DOHH2 (cell line): Measurements from ENCODE around the gene ABI1.

Experiments
- EZH2phosphoT487 ChIP-seq: fragments of 200-600 bp; sonication (generic); IDR thresholded peaks from 2 replicates; pipeline ENCODE4 v1.6.1; 2017; ENCODE audit warnings: borderline replicate concordance, mild to moderate bottlenecking, antibody characterized with exemption, low read length, moderate library complexity, mixed read lengths
- TF ChIP-seq, protein P1 (sequence below): fragments of 200-600 bp; sonication (generic); IDR thresholded peaks from one replicate; pipeline ENCODE4 v1.5.1; 2014; ENCODE audit warnings: antibody characterized with exemption, mild to moderate bottlenecking, low read depth, low read length; ENCODE audit not compliant: poor library complexity, severe bottlenecking

DNA sequence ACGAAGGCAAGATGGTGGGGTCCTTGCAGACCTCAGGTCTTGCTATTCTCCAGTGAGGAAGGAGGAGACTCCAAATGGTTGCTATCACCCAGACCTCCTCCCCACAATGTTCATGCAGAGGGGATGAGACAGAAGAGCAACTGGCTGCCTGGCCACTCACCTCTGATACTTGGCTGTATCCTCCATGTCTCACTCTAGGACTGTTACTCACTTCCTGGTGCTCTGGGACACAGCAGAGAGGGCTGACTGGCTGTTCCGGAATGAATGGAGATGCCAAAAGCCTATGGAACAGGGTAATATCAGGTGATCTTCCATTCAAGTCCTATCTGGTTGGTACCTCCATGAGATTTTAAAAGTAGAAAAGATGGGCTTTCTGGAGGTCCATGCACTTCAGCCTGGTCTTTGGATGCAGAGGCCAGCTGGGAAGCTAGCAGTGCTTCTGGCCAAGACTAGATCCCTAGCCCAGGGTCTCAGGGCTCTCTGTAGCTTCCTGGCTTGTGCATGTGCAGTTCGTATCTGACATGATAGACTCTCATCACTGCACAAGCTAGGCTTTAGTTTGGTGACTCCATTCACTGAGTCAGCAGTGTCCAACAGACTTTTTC lies 27.0 kb upstream of the ABI1 start:
- TF ChIP-seq, protein P1, sequence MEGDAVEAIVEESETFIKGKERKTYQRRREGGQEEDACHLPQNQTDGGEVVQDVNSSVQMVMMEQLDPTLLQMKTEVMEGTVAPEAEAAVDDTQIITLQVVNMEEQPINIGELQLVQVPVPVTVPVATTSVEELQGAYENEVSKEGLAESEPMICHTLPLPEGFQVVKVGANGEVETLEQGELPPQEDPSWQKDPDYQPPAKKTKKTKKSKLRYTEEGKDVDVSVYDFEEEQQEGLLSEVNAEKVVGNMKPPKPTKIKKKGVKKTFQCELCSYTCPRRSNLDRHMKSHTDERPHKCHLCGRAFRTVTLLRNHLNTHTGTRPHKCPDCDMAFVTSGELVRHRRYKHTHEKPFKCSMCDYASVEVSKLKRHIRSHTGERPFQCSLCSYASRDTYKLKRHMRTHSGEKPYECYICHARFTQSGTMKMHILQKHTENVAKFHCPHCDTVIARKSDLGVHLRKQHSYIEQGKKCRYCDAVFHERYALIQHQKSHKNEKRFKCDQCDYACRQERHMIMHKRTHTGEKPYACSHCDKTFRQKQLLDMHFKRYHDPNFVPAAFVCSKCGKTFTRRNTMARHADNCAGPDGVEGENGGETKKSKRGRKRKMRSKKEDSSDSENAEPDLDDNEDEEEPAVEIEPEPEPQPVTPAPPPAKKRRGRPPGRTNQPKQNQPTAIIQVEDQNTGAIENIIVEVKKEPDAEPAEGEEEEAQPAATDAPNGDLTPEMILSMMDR: no peak
- TF ChIP-seq EZH2phosphoT487: no peak
